ENCODE results near the gene TAL2. TPM values are rescaled to one million over a fixed set of nuclear protein-coding genes. Genes with fewer than 3 reads are reported as not detected.

TAL2 gene
- total and polyA plus RNA-seq, 9 of the 15 experiments (the other 6 are each of a cell fraction or from before 2014, with no cell fraction given), result 0.21 to 3.7 (median 1.1) TPM; not detected in 1

DNA sequence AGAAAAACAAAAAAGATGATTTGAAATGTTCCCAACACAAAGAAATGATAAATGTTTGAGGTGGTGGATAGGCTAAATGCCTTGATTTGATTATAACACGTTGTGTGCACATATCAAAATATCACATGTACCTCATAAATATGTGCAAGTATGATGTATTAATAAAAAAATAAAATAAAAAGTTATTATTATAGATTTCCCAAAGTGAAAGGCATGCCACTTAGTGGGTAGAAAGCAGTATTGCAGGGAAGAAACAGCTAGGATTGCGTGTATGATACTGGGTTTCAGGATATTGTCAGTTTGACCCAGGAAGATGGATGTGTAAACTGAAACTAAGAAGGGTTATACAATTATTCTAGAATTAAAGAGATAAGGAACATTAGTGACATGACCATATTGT is 28.5 kb downstream of the TAL2 start (continued):
- TF ChIP-seq, protein P1, sequence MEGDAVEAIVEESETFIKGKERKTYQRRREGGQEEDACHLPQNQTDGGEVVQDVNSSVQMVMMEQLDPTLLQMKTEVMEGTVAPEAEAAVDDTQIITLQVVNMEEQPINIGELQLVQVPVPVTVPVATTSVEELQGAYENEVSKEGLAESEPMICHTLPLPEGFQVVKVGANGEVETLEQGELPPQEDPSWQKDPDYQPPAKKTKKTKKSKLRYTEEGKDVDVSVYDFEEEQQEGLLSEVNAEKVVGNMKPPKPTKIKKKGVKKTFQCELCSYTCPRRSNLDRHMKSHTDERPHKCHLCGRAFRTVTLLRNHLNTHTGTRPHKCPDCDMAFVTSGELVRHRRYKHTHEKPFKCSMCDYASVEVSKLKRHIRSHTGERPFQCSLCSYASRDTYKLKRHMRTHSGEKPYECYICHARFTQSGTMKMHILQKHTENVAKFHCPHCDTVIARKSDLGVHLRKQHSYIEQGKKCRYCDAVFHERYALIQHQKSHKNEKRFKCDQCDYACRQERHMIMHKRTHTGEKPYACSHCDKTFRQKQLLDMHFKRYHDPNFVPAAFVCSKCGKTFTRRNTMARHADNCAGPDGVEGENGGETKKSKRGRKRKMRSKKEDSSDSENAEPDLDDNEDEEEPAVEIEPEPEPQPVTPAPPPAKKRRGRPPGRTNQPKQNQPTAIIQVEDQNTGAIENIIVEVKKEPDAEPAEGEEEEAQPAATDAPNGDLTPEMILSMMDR (IDR thresholded peaks at IDR 0.05 in 2 of 3, conservative IDR thresholded peaks at IDR 0.05 in 1 of 3; ENCODE audit: insufficient read depth in 2 of 3, low read depth in 1 of 3, low read length in 3 of 3), result peak; percentile 39 to 60 (median 47); a peak in 3 of 6 replicates
- TF ChIP-seq ELF1 (tag; IDR thresholded peaks at IDR 0.05), result 0 out of 2 replicates have a peak, but pooled peaks have one; percentile 16
- TF ChIP-seq RAD21 (CRISPR knock-in tag; conservative IDR thresholded peaks at IDR 0.05 in 1 of 2, IDR thresholded peaks at IDR 0.05 in 1 of 2), result peak; percentile 17 to 46; a peak in 1 of 4 replicates
- TF ChIP-seq, protein P2, sequence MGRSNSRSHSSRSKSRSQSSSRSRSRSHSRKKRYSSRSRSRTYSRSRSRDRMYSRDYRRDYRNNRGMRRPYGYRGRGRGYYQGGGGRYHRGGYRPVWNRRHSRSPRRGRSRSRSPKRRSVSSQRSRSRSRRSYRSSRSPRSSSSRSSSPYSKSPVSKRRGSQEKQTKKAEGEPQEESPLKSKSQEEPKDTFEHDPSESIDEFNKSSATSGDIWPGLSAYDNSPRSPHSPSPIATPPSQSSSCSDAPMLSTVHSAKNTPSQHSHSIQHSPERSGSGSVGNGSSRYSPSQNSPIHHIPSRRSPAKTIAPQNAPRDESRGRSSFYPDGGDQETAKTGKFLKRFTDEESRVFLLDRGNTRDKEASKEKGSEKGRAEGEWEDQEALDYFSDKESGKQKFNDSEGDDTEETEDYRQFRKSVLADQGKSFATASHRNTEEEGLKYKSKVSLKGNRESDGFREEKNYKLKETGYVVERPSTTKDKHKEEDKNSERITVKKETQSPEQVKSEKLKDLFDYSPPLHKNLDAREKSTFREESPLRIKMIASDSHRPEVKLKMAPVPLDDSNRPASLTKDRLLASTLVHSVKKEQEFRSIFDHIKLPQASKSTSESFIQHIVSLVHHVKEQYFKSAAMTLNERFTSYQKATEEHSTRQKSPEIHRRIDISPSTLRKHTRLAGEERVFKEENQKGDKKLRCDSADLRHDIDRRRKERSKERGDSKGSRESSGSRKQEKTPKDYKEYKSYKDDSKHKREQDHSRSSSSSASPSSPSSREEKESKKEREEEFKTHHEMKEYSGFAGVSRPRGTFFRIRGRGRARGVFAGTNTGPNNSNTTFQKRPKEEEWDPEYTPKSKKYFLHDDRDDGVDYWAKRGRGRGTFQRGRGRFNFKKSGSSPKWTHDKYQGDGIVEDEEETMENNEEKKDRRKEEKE (IDR thresholded peaks at IDR 0.05; ENCODE audit: borderline replicate concordance in 1 of 2, control insufficient read depth in 1 of 2, low read depth in 2 of 2, low read length in 1 of 2), result no peak

Data from K562 (cell line).